ACC112 (cell line): ENCODE results near the gene KCTD16.

ENCODE experiments used
- H2AFZ ChIP-seq: fragments of 200-600 bp; sonication (generic); one replicate; pipeline ENCODE4 v1.6.0; 2017; ENCODE audit warnings: antibody characterized with exemption, low read length; ENCODE audit not compliant: unreplicated experiment
- H3K27ac ChIP-seq: fragments of 200-600 bp; sonication (generic); 2 replicates; pipeline ENCODE4 v1.5.1; 2014; ENCODE audit warnings: low read depth, mild to moderate bottlenecking, antibody characterized with exemption, low read length, moderate library complexity
- H3K27me3 ChIP-seq: fragments of 200-600 bp; sonication (generic); 2 replicates; pipeline ENCODE4 v1.6.1; 2014; ENCODE audit warnings: mild to moderate bottlenecking, antibody characterized with exemption, low read length, moderate library complexity, mixed read lengths; ENCODE audit not compliant: insufficient read depth
- H3K36me3 ChIP-seq: fragments of 200-600 bp; sonication (generic); 2 replicates; pipeline ENCODE4 v1.6.1; 2016; ENCODE audit warnings: mild to moderate bottlenecking, antibody characterized with exemption, low read length, moderate library complexity, mixed read lengths; ENCODE audit not compliant: insufficient read depth
- H3K4me1 ChIP-seq: fragments of 200-600 bp; sonication (generic); one replicate; pipeline ENCODE4 v1.6.1; 2016; ENCODE audit warnings: low read length, mixed read lengths; ENCODE audit not compliant: insufficient read depth, unreplicated experiment, control insufficient read depth
- H3K4me3 ChIP-seq: fragments of 200-600 bp; sonication (generic); 2 replicates; pipeline ENCODE4 v1.5.1; 2014; ENCODE audit warnings: mild to moderate bottlenecking, low read depth, low read length
- H3K79me2 ChIP-seq: fragments of 200-600 bp; sonication (generic); one replicate; pipeline ENCODE4 v1.6.0; 2016; ENCODE audit warnings: low read length; ENCODE audit not compliant: control insufficient read depth, unreplicated experiment, insufficient read depth

Gene KCTD16

DNA sequence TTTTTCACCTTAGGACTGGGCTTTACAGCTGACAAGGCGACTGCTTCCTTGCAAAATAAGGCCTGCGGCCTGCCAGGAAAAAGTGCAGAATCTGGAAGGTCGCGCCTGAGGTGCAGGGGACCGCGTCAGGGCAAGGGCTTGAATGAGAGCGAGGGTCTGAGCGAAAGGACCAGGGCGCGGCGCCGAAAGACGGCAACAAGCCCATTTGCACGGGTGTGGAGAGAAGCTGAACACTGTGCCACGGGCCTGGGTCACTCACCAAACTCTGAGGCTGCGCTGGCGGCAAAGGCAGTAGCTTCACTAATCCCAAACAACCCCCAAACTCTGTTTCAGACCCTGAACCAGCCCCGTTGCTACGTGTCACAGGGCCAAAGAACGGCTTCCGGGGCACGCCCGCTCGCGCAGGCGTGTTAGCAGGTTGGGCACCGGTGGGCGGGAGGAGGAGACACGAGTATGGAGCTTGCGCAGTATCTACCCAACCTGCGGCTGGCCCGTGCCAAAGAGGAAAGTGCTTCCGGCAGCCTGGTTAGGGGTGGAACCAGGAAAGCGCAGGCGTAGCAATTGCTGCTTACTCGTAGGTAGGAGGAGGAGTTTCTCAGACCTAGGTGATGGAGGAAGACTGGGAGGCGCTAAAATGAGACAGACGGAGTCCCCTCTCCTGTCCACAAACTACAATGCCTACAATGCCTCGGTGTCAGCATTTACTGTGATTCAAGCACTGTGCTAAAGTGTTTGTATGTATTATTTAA, at the start of gene KCTD16, which contains the start of gene YIPF5:
KCTD16 (plus strand) TSS at position 598 of the 749 bp plus-strand sequence.
YIPF5 (minus strand) TSS at position 384 of the 749 bp plus-strand sequence. CDS start 704 bp downstream, outside the sequence.
- Histone ChIP-seq H3K4me3 (peak within 1 kb of the TSS; percentile 86), H3K27me3 (no peaks in the 10 kb centered on the region), H3K4me1 (peaks cover 29% of the 10 kb centered on the region), H2AFZ (peak within 1 kb of the TSS; percentile 80), H3K36me3 (peaks cover 23% of the 10 kb centered on the region), H3K27ac (peak within 1 kb of the TSS; percentile 62), H3K79me2 (peaks cover 49% of the 10 kb centered on the region)

DNA sequence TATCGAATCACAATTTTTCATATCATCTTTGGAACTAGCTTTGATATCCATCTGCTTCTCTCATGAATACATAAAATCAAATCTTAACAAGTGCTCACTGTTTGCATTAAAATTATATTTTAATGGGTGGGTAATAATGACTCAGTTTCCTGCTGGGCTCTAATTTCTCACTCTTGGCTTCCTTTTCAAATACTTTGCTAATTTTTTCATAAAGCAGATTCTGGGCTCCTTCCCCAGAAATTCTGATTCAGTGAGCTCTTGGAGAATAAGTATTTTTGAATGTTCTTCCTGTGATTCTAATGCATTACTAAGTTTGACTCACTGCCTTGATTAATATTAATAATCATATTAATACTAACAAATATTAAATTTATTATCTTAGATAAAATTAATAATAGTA, 49.1 kb upstream of the KCTD16 start:
- Histone ChIP-seq H3K36me3 (no peaks in the 10 kb centered on the region), H3K79me2 (no peaks in the 10 kb centered on the region), H3K4me1 (no peaks in the 10 kb centered on the region), H2AFZ (no peak overlapping the region), H3K27ac (no peak overlapping the region), H3K27me3 (no peaks in the 10 kb centered on the region), H3K4me3 (no peak overlapping the region)

DNA sequence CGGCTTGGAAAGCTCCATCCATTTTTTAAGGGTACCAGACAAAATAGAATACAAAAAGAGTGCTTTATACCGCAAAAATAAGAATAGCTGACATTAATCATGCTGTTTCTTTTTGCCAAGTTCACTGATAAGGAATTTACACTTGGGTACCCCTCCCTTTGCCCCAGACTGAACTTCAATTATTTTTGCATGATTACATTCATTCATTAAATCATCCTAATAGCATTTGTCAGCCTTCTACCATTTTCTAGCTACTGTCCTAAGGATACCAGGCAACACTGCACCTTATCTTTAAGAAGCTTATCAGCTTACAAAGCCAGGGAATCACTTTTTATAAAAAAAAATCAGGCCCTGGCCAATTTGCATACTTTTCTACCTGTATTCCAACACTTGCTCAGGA, 48.6 kb upstream of the KCTD16 start:
- no peak overlapping the region for H2AFZ ChIP-seq
- no peaks in the 10 kb centered on the region for H3K36me3 ChIP-seq
- H3K4me3 ChIP-seq = no peak overlapping the region
- no peak overlapping the region for H3K27ac ChIP-seq
- no peaks in the 10 kb centered on the region for H3K79me2 ChIP-seq
- H3K27me3 ChIP-seq = no peaks in the 10 kb centered on the region
- H3K4me1 ChIP-seq = no peaks in the 10 kb centered on the region

DNA sequence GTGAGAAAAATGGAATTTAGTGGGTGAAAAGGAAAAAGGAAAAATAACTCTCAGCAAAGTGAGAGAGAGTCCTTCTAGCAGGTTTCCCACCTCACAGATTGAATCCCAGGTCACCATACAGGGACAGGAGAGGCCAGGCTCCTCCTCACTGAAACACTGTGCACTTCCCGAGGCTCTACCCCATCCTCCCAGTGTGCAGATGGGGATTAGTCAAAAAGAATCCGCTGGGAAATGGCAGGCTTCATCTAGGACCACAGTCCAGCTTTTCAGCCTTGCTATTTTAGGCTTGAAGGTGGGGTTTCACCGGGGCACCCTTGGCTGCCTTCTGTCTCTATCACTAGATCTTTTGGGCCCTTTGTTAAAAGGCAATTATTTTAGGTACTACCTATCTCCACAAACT, 48.0 kb upstream of the KCTD16 start:
- no peaks in the 10 kb centered on the region for H3K27me3 ChIP-seq
- no peak overlapping the region for H3K27ac ChIP-seq
- H3K4me1 ChIP-seq = no peaks in the 10 kb centered on the region
- no peak overlapping the region for H3K4me3 ChIP-seq
- no peak overlapping the region for H2AFZ ChIP-seq
- no peaks in the 10 kb centered on the region for H3K36me3 ChIP-seq
- H3K79me2 ChIP-seq = no peaks in the 10 kb centered on the region

DNA sequence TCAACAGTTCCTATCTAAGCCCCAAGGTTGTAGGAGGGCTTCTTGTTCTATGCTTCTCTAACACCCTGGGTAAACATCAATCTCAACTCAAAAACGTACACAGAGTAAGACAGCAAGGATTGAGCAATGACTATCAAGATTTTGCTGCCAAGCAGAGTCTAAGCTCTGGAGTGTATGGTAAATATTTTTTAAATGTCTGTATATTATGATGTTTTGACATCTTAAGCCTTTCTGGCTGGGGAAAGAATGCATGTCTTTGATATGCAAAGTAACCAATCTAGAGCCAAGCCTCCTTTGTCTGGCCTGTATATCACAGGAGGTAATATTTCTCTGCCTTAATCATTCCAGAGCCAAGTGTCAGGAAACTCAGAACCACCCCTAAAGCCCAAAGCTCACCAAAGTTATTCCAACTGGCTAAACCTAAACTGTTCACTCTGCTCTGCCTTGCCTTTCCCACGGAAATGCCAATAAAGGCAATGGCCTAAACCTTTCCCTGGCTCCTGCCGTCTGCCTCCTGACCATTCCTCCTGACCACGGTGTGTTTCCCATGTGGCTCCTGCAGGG, 45.4 kb upstream of the KCTD16 start:
- Histone ChIP-seq H3K4me3 (no peak overlapping the region), H3K27me3 (no peaks in the 10 kb centered on the region), H3K4me1 (no peaks in the 10 kb centered on the region), H3K36me3 (no peaks in the 10 kb centered on the region), H3K27ac (no peak overlapping the region), H2AFZ (no peak overlapping the region), H3K79me2 (no peaks in the 10 kb centered on the region)

DNA sequence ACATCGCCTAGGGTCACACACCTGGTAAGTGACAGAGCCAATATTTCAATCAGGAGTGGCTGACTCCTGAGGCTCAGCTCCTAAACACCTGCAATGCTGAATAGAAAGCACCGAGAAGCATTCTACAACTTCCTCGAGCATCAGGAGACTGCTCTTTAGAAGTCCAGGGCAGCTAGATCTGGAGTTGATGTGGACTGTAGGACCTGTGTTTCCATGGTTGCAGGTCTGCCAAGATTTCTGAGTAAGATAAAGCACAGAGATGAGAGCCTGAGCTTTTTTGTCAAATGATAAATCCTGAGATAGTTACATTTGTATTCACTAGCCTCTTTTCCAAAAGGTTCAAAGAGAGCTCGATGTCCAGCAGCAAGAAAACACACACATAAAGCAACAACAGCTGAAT, 44.0 kb upstream of the KCTD16 start:
- H3K27me3 ChIP-seq = no peaks in the 10 kb centered on the region
- no peaks in the 10 kb centered on the region for H3K36me3 ChIP-seq
- H3K27ac ChIP-seq = no peak overlapping the region
- no peaks in the 10 kb centered on the region for H3K4me1 ChIP-seq
- no peaks in the 10 kb centered on the region for H3K79me2 ChIP-seq
- no peak overlapping the region for H3K4me3 ChIP-seq
- H2AFZ ChIP-seq = no peak overlapping the region

DNA sequence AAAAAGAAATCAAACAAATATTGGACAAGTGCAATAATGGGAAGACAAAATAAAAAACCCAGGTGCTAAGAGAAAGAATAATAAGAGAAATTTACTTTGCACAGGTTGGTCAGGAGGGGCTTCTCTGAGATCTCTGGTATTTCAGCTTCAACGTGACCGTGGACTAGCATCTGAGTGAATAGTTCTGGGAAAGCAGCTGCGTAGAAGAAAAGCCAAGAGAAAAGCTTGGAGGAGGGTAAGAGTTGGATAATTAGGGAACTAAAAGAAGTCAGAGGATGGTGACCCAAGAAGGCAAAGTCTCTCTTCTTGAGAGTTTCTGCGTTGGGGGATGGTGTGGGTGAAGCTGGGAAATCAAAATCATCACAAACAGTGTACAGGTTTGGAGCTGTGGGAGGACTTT, 41.8 kb upstream of the KCTD16 start:
- Histone ChIP-seq H3K27me3 (no peaks in the 10 kb centered on the region), H3K36me3 (no peaks in the 10 kb centered on the region), H3K79me2 (no peaks in the 10 kb centered on the region), H3K27ac (no peak overlapping the region), H3K4me3 (no peak overlapping the region), H2AFZ (no peak overlapping the region), H3K4me1 (no peaks in the 10 kb centered on the region)

DNA sequence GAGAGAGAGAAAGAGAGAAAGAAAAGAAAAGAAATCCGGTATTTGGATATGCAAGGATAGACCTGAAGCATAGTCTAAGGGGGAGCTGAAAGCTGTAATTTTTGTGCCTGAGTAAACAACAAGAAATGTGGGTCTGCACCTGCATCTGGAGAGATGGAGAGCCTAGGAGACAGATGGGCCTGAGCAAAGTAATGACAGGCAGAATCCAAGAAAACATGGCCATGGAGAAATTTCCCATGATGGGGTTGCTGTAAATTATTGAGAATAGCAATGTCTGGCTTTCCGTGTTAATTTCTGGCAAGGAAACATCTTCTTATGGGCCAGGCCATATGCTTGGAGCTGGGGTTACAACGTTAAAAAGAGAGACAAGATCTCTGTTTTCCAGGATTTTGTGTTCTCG, 40.4 kb upstream of the KCTD16 start:
- no peaks in the 10 kb centered on the region for H3K4me1 ChIP-seq
- no peaks in the 10 kb centered on the region for H3K79me2 ChIP-seq
- no peaks in the 10 kb centered on the region for H3K36me3 ChIP-seq
- no peak overlapping the region for H3K27ac ChIP-seq
- H2AFZ ChIP-seq = no peak overlapping the region
- no peak overlapping the region for H3K4me3 ChIP-seq
- H3K27me3 ChIP-seq = no peaks in the 10 kb centered on the region

DNA sequence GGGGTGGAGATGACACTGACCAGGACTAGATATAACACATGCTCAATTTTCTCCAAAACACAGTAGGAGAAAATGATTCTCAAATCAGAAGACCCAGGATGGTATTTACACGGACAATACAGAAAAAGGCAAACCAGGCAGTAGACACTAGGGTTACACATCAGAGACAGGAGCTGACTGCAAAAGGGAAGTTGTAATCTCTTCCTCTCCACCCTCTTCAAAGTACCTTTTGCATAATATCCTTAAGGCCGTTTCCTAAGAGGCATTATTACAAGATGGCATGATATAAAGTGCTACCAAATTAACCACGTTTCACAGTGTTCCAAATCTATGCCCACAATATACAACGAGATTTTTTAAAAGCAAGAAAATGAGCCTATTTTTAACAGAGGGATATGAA, 39.4 kb upstream of the KCTD16 start:
- Histone ChIP-seq H3K36me3 (no peaks in the 10 kb centered on the region), H3K4me1 (no peaks in the 10 kb centered on the region), H2AFZ (no peak overlapping the region), H3K27ac (no peak overlapping the region), H3K79me2 (no peaks in the 10 kb centered on the region), H3K27me3 (no peaks in the 10 kb centered on the region), H3K4me3 (no peak overlapping the region)

DNA sequence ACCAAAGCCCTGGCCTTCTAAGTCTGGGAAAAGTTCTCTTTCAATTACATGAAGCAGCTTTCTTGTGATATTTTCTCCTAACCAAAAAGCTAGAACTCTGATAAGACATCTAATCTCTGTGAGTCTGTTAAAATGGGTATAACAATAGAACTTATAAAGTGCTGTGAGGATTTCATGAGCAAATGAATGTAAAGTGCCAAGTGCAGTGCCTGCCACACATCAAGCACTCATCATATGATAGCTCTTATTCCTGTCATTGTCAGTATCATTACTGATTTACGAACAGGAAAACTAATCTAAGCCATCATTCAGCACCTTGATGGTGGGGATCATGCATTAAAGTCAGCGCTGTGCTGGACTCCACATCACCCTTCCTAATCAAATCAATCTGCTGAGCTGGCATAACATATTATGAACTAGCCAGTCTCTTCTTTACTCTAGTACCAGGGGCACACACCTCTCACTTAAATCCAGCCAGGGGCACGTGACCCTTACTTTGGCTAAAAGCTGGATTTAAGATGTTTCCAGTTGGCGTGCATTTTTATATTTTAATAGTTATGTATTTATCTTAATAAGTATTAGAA, 37.5 kb upstream of the KCTD16 start:
- Histone ChIP-seq H3K4me3 (no peak overlapping the region), H3K4me1 (no peaks in the 10 kb centered on the region), H3K36me3 (no peaks in the 10 kb centered on the region), H3K27me3 (no peaks in the 10 kb centered on the region), H3K79me2 (no peaks in the 10 kb centered on the region), H3K27ac (no peak overlapping the region), H2AFZ (no peak overlapping the region)
